SK-N-MC (cell line): ENCODE results near the gene TOR1B.
"Not testable (repeated sequence)": the region's sequence is repeated elsewhere in the genome, so short reads cannot be mapped to it uniquely, and the experiment has no call there.

Source experiments
- EZH2 ChIP-seq: fragments of 200-600 bp; sonication (generic); IDR thresholded peaks from one replicate; pipeline ENCODE4 v1.6.1; 2017; ENCODE audit warnings: antibody characterized with exemption
- POLR2AphosphoS5 ChIP-seq: IDR thresholded peaks from 2 replicates; pipeline ENCODE4 v1.6.1; 2012; ENCODE audit warnings: mild to moderate bottlenecking, low read depth, low read length, borderline replicate concordance

DNA sequence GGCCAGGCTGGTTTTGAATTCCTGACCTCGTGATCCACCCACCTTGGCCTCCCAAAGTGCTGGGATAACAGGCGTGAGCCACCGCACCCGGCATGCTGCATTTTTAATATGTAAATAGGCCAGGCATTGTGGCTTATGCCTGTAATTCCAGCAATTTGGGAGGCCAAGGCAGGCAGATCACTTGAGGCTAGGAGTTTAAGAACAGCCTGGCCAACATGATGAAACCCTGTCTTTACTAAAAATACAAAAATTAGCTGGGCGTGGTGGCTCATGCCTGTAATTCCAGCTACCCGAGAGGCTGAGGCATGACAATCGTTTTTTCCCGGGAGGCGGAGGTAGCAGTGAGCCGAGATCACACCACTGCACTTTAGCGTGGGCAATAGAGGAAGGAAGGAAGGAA, 18.0 kb upstream of the TOR1B start:
- TF ChIP-seq POLR2AphosphoS5, EZH2: not testable (repeated sequence)
